ENCODE results near the gene CRACDL. TPM values are rescaled to one million over a fixed set of nuclear protein-coding genes. Genes with fewer than 3 reads are reported as not detected.

Gene CRACDL
- total RNA-seq, 2 experiments from 2014 or later: 0.36 to 1.5 TPM

DNA sequence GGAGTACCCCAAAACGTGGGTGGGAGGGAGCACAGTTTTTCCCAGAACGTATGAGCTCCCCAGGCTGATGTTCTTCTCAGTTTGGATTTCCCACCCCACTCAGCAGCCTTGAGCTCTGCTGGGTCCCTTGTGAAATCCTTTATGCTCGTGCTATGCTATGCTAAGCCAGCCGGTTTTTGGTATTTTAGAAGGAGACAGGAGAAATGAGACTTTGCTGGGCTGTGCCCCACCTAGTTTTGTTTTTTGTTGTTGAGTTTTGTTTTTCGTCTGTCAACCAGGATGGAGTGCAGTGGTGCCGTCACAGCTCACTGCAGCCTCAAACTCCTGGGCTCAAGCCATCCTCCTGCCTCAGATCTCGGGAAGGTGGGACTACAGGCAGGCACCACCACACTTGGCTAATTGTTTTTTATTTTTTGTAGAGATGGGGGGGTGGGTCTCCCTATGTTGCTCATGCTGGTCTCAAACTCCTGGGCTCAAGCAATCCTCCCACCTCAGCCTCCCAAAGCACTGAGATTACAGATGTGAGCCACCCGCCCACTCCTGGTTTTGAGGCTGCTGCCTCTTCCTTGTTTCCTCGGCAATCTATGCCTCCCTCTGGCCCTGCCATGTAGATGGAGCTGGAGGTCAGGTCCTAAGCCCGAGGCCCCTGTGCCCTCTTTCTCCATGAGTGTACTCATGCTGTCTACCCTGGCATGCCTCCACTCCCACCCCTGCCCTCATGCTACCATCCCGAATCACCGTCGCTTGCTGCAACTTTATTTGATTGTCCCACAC, 187.5 kb downstream of the CRACDL start:
- intact Hi-C loops (cut with DNase I, micrococcal nuclease): no loop called here
- Mint-ChIP-seq H3K9me3 (no peaks in the 10 kb centered on the region), H3K4me1 (ENCODE audit: low read depth) (peaks cover 57% of the 10 kb centered on the region), H3K27ac (no peak overlapping the region), H3K27me3 (no peaks in the 10 kb centered on the region), H3K36me3 (ENCODE audit: low read depth) (no peaks in the 10 kb centered on the region), H3K4me3 (no peak overlapping the region)
- ChIA-PET CTCF (interaction anchor here (1.5 kb wide), 1 partner anchor 9 kb away, joined by 3 read pairs; no protein-coding TSS in a partner anchor), POLR2A (interaction anchor here (1.0 to 2.1 kb wide), 7 partner anchors 9 to 56 kb away, joined by 3 to 13 read pairs (median 4); partner anchors contain the start of gene MGAT4A)
- Histone ChIP-seq H3K27ac (ENCODE audit: low read depth in 1 of 2, low read length in 2 of 2) (no peak overlapping the region), H3K9me3 (ENCODE audit: control insufficient read depth in 1 of 2, insufficient read depth in 1 of 2, low read length in 2 of 2) (peaks cover 0 to 5% of the 10 kb centered on the region in 2 experiments), H3K4me1 (ENCODE audit: insufficient read depth, low read length) (peaks cover 52% of the 10 kb centered on the region), H3K36me3 (ENCODE audit: insufficient read depth, low read length) (no peaks in the 10 kb centered on the region), H3K27me3 (ENCODE audit: control insufficient read depth in 1 of 2, insufficient read depth in 2 of 2, low read length in 2 of 2) (no peaks in the 10 kb centered on the region), H3K4me3 (ENCODE audit: low read length) (no peak overlapping the region)
- DNase-seq: no peak
- no peak for TF ChIP-seq CTCF (IDR thresholded peaks at IDR 0.05)
- ATAC-seq (ENCODE audit: poor library complexity): no peak

- Mint-ChIP-seq H3K4me3 (no peak overlapping the region), H3K27ac (no peak overlapping the region), H3K36me3 (ENCODE audit: low read depth) (no peaks in the 10 kb centered on the region), H3K4me1 (ENCODE audit: low read depth) (peaks cover 57% of the 10 kb centered on the region), H3K27me3 (no peaks in the 10 kb centered on the region), H3K9me3 (no peaks in the 10 kb centered on the region)
- POLR2A ChIA-PET: interaction anchor here (0.8 to 2.1 kb wide), 9 partner anchors 10 to 55 kb away, joined by 3 to 13 read pairs (median 4); partner anchors contain the start of gene MGAT4A
- no peak for DNase-seq
- Histone ChIP-seq H3K27ac (ENCODE audit: low read depth in 1 of 2, low read length in 2 of 2) (no peak overlapping the region), H3K27me3 (ENCODE audit: control insufficient read depth in 1 of 2, insufficient read depth in 2 of 2, low read length in 2 of 2) (no peaks in the 10 kb centered on the region), H3K4me1 (ENCODE audit: insufficient read depth, low read length) (peaks cover 55% of the 10 kb centered on the region), H3K36me3 (ENCODE audit: insufficient read depth, low read length) (no peaks in the 10 kb centered on the region), H3K4me3 (ENCODE audit: low read length) (no peak overlapping the region), H3K9me3 (ENCODE audit: control insufficient read depth in 1 of 2, insufficient read depth in 1 of 2, low read length in 2 of 2) (peaks cover 0 to 5% of the 10 kb centered on the region in 2 experiments)
- CTCF ChIA-PET: interaction anchor here (1.5 kb wide), 1 partner anchor 10 kb away, joined by 3 read pairs; no protein-coding TSS in a partner anchor
- ATAC-seq (ENCODE audit: poor library complexity): no peak
- intact Hi-C loops (cut with DNase I, micrococcal nuclease): no loop called here
- no peak for TF ChIP-seq CTCF (IDR thresholded peaks at IDR 0.05)
These were observed 188.1 kb downstream of the CRACDL start for GRCh38 chr2:98747888-98748287.

DNA sequence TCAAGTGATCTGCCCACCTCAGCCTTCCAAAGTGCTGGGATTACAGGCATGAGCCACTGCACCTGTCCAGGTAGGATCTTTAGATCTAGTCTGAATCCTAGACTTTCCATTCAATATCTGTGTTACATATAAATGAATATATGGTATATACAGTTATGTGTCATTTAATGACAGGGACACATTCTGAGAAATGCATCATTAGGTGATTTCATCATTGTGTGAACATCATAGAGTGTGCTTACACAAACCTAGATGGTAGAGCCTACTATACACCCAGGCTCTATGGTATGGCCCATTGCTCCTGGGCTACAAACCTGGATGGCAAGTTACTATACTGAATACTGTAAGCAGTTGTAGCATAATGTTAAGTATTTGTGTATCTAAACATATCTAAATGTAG, 189.6 kb downstream of the CRACDL start:
- ChIA-PET POLR2A (interaction anchor here (0.7 to 3.3 kb wide), 4 partner anchors 8 to 24 kb away, joined by 3 to 21 read pairs (median 3); no protein-coding TSS in a partner anchor), CTCF (no interaction called here)
- no peaks in the 10 kb centered on the region for H3K9me3 Mint-ChIP-seq
- no peak overlapping the region for H3K4me3 Mint-ChIP-seq
- no peak for DNase-seq
- Histone ChIP-seq H3K4me1 (ENCODE audit: insufficient read depth, low read length) (peaks cover 58% of the 10 kb centered on the region), H3K4me3 (ENCODE audit: low read length) (no peak overlapping the region), H3K36me3 (ENCODE audit: insufficient read depth, low read length) (no peaks in the 10 kb centered on the region), H3K27me3 (ENCODE audit: control insufficient read depth in 1 of 2, insufficient read depth in 2 of 2, low read length in 2 of 2) (no peaks in the 10 kb centered on the region), H3K9me3 (ENCODE audit: control insufficient read depth in 1 of 2, insufficient read depth in 1 of 2, low read length in 2 of 2) (peaks cover 0 to 5% of the 10 kb centered on the region in 2 experiments), H3K27ac (ENCODE audit: low read depth in 1 of 2, low read length in 2 of 2) (no peak overlapping the region)
- H3K4me1 Mint-ChIP-seq (ENCODE audit: low read depth): peaks cover 63% of the 10 kb centered on the region
- no peak for TF ChIP-seq CTCF (IDR thresholded peaks at IDR 0.05)
- no peak for ATAC-seq (ENCODE audit: poor library complexity)
- H3K27ac Mint-ChIP-seq: no peak overlapping the region
- no peaks in the 10 kb centered on the region for H3K27me3 Mint-ChIP-seq
- intact Hi-C loops (cut with DNase I, micrococcal nuclease): no loop called here
- H3K36me3 Mint-ChIP-seq (ENCODE audit: low read depth): no peaks in the 10 kb centered on the region

Measured in CD4-positive, alpha-beta T cell (primary cell).